H1 (cell line): ENCODE measurements around the gene AHDC1. TPM values are rescaled to one million over a fixed set of nuclear protein-coding genes. Genes with fewer than 3 reads are reported as not detected.

ENCODE experiments used
- CTCF ChIA-PET: fragments of 300-600 bp; sonication (Branson Sonifier 250); formaldehyde crosslinking; loops from one replicate; lab custom pipeline; 2021; ENCODE audit not compliant: partially characterized antibody; lab: Charles Lee
- POLR2A ChIA-PET: fragments of 300-600 bp; sonication (Branson Sonifier 250); formaldehyde crosslinking; loops from one replicate; lab custom pipeline; 2021; ENCODE audit warnings: inconsistent platforms; ENCODE audit not compliant: partially characterized antibody; lab: Charles Lee
- DNase-seq, 2 experiments: peaks; one replicate each; pipeline versions ENCODE4 v3.0.0 to v3.0.0-alpha.2; 2010 to 2022; ENCODE audit warnings: low spot score in 2 of 2, low read depth in 1 of 2, mixed read lengths in 1 of 2
- FAIRE-seq: peaks from 2 replicates; lab custom pipeline; 2011; peaks lifted over from hg19 to GRCh38; lab: Jason Lieb, UNC
- H2AFZ ChIP-seq: 2 replicates; pipeline ENCODE4 v1.8.1; 2012; ENCODE audit warnings: low read length, inconsistent platforms
- H2AK5ac ChIP-seq: 2 replicates; pipeline ENCODE4 v1.6.1; 2013; ENCODE audit warnings: low read depth, low read length
- H2BK120ac ChIP-seq: replicated peaks from 2 replicates; pipeline ENCODE3; 2013; ENCODE audit warnings: low read depth, low read length, inconsistent platforms
- H2BK12ac ChIP-seq: 2 replicates; pipeline ENCODE4 v1.6.1; 2013; ENCODE audit warnings: low read depth, low read length
- H2BK15ac ChIP-seq: 2 replicates; pipeline ENCODE4 v1.6.1; 2013; ENCODE audit warnings: low read length
- H2BK20ac ChIP-seq: 2 replicates; pipeline ENCODE4 v1.6.1; 2013; ENCODE audit warnings: low read length
- H2BK5ac ChIP-seq: 2 replicates; pipeline ENCODE4 v1.6.1; 2013; ENCODE audit warnings: low read depth, low read length
- H3K14ac ChIP-seq: 2 replicates; pipeline ENCODE4 v1.6.1; 2013; ENCODE audit warnings: inconsistent platforms; ENCODE audit not compliant: insufficient read length
- H3K18ac ChIP-seq: 2 replicates; pipeline ENCODE4 v1.6.1; 2013; ENCODE audit warnings: low read length; ENCODE audit errors: extremely low read depth
- H3K23ac ChIP-seq: 2 replicates; pipeline ENCODE4 v1.6.1; 2013; ENCODE audit warnings: inconsistent platforms; ENCODE audit not compliant: insufficient read length
- H3K23me2 ChIP-seq: 2 replicates; pipeline ENCODE4 v1.6.1; 2013; ENCODE audit warnings: low read depth, low read length
- H3K27ac ChIP-seq: 2 replicates; pipeline ENCODE4 v1.6.1; 2011; ENCODE audit warnings: low read depth, low read length, inconsistent platforms
- H3K27me3 ChIP-seq, 4 experiments: replicated peaks in 1 of 4; 1 replicate in 1 of 4; 2 replicates in 3 of 4; pipeline versions ENCODE4 v1.6.1 to v1.8.1; 2011 to 2013; ENCODE audit warnings: low read length in 3 of 4, mild to moderate bottlenecking in 3 of 4, inconsistent platforms in 2 of 4, mixed read lengths in 2 of 4, moderate library complexity in 1 of 4; ENCODE audit not compliant: control insufficient read depth in 3 of 4, insufficient read depth in 3 of 4; ENCODE audit errors: extremely low read depth in 1 of 4
- H3K36me3 ChIP-seq, 4 experiments: 2 replicates each; pipeline versions ENCODE4 v1.6.1 to v1.8.1; 2011 to 2013; ENCODE audit warnings: mild to moderate bottlenecking in 4 of 4, low read length in 3 of 4, moderate library complexity in 2 of 4, control low read depth in 1 of 4, inconsistent platforms in 1 of 4; ENCODE audit not compliant: insufficient read depth in 4 of 4, control insufficient read depth in 2 of 4
- H3K4ac ChIP-seq: replicated peaks from 2 replicates; pipeline ENCODE3; 2013; ENCODE audit warnings: low read length, low read depth, mixed read lengths, inconsistent platforms; ENCODE audit not compliant: insufficient read length
- H3K4me1 ChIP-seq, 4 experiments: replicated peaks in 1 of 4; 1 replicate in 1 of 4; 2 replicates in 3 of 4; pipeline versions ENCODE4 v1.6.1 to v1.8.1; 2011 to 2013; ENCODE audit warnings: low read length in 3 of 4, inconsistent platforms in 2 of 4, mixed read lengths in 1 of 4; ENCODE audit not compliant: insufficient read depth in 4 of 4, control insufficient read depth in 3 of 4
- H3K4me2 ChIP-seq, 2 experiments: 2 replicates each; pipeline versions ENCODE4 v1.6.1 to v1.8.1; 2011 to 2013; ENCODE audit warnings: low read depth in 2 of 2, low read length in 2 of 2, control low read depth in 1 of 2, inconsistent platforms in 1 of 2, mild to moderate bottlenecking in 1 of 2; ENCODE audit not compliant: insufficient read depth in 1 of 2
- H3K4me3 ChIP-seq, 4 experiments: fragments of 200-600, 300-600 bp in 1 of 4; sonication (generic), shearing (Covaris generic), sonication (Bioruptor Twin) in 1 of 4; 2 replicates each; pipeline versions ENCODE4 v1.5.1 to v1.8.1; 2011 to 2016; ENCODE audit warnings: low read length in 4 of 4, low read depth in 3 of 4, control low read depth in 2 of 4, inconsistent platforms in 2 of 4, mild to moderate bottlenecking in 2 of 4, mixed read lengths in 1 of 4, moderate library complexity in 1 of 4; ENCODE audit not compliant: insufficient read depth in 2 of 4; ENCODE audit errors: extremely low read depth in 1 of 4
- H3K56ac ChIP-seq: replicated peaks from 2 replicates; pipeline ENCODE3; 2013; ENCODE audit warnings: low read depth, mild to moderate bottlenecking, mixed read lengths, low read length, inconsistent platforms; ENCODE audit not compliant: insufficient read length
- H3K79me1 ChIP-seq: 2 replicates; pipeline ENCODE4 v1.6.1; 2013; ENCODE audit warnings: low read depth, low read length, control low read depth
- H3K79me2 ChIP-seq, 2 experiments: 2 replicates each; pipeline versions ENCODE4 v1.6.1 to v1.8.1; 2012 to 2013; ENCODE audit warnings: low read length in 2 of 2, mild to moderate bottlenecking in 2 of 2, inconsistent platforms in 1 of 2; ENCODE audit not compliant: insufficient read depth in 2 of 2, control insufficient read depth in 1 of 2
- H3K9ac ChIP-seq, 4 experiments: replicated peaks in 1 of 4; 1 replicate in 1 of 4; 2 replicates in 3 of 4; pipeline versions ENCODE4 v1.6.1 to v1.8.1; 2011 to 2013; ENCODE audit warnings: low read depth in 3 of 4, low read length in 3 of 4, control low read depth in 2 of 4, mild to moderate bottlenecking in 2 of 4, moderate library complexity in 2 of 4, inconsistent platforms in 1 of 4; ENCODE audit errors: extremely low read depth in 1 of 4
- H3K9me3 ChIP-seq, 2 experiments: 2 replicates each; pipeline versions ENCODE4 v1.6.1 to v1.8.1; 2012 to 2013; ENCODE audit warnings: mild to moderate bottlenecking in 2 of 2, moderate library complexity in 2 of 2, control low read depth in 1 of 2, inconsistent platforms in 1 of 2, low read depth in 1 of 2, low read length in 1 of 2, mixed read lengths in 1 of 2; ENCODE audit not compliant: insufficient read depth in 2 of 2
- H4K20me1 ChIP-seq, 2 experiments: replicated peaks in 1 of 2; 2 replicates each; pipeline versions ENCODE3 to v1.8.1; 2011 to 2013; ENCODE audit warnings: inconsistent platforms in 2 of 2, low read length in 2 of 2, mild to moderate bottlenecking in 1 of 2; ENCODE audit not compliant: insufficient read depth in 2 of 2, control insufficient read depth in 1 of 2
- H4K5ac ChIP-seq: 2 replicates; pipeline ENCODE4 v1.6.1; 2013; ENCODE audit warnings: low read length, low read depth, mixed read lengths, inconsistent platforms; ENCODE audit not compliant: insufficient read length
- H4K8ac ChIP-seq: 2 replicates; pipeline ENCODE4 v1.8.0; 2013; ENCODE audit warnings: mild to moderate bottlenecking, moderate library complexity, low read length, inconsistent platforms; ENCODE audit not compliant: insufficient read depth; ENCODE audit errors: extremely low read depth
- H4K91ac ChIP-seq: replicated peaks from 2 replicates; pipeline ENCODE3; 2013; ENCODE audit warnings: low read length, mixed read lengths, inconsistent platforms; ENCODE audit not compliant: insufficient read length
- WGBS, 2 experiments: shearing (Covaris generic) in 1 of 2; methylation state at CpG; one replicate each; pipeline versions ENCODE4 v1.1.6 to v1.1.7; 2013 to 2015; ENCODE audit warnings: low lambda C conversion rate in 2 of 2, mixed read lengths in 2 of 2, inconsistent platforms in 1 of 2, low coverage in 1 of 2, missing lambda C conversion rate in 1 of 2; ENCODE audit not compliant: insufficient replicate concordance in 2 of 2, insufficient coverage in 1 of 2, insufficient read length in 1 of 2; ENCODE audit errors: extremely low coverage in 1 of 2, missing lambda C conversion rate in 1 of 2; 5-methylcytosine and 5-hydroxymethylcytosine counted together
- polyA plus RNA-seq, 7 experiments: library from polyadenylated mRNA; depleted of rRNA in 3 of 7; stranded (reverse) in 5 of 7; unstranded in 2 of 7; fragments of >200 nt in 5 of 7; fragments of 200-250 nt in 2 of 7; gene quantifications; 1 replicate in 5 of 7; 2 replicates in 1 of 7; 4 replicates in 1 of 7; pipeline versions ENCODE4 v1.2.1 to v1.2.3, GENCODE V29; 2011 to 2013; ENCODE audit warnings: missing spikeins in 2 of 7, mixed read lengths in 2 of 7
- total RNA-seq: library from RNA; stranded (reverse); fragmentation: NEBNext Ultra II Directional; extraction: Animal tissue kit (Norgen Biotek cat#: 25700); gene quantifications from 2 replicates; pipeline ENCODE4 v1.2.1, GENCODE V29; 2021

Gene AHDC1
- total and polyA plus RNA-seq, 2 of the 8 experiments (the other 6 are each of a cell fraction or from before 2014, with no cell fraction given): 4.4 to 35.1 TPM

DNA sequence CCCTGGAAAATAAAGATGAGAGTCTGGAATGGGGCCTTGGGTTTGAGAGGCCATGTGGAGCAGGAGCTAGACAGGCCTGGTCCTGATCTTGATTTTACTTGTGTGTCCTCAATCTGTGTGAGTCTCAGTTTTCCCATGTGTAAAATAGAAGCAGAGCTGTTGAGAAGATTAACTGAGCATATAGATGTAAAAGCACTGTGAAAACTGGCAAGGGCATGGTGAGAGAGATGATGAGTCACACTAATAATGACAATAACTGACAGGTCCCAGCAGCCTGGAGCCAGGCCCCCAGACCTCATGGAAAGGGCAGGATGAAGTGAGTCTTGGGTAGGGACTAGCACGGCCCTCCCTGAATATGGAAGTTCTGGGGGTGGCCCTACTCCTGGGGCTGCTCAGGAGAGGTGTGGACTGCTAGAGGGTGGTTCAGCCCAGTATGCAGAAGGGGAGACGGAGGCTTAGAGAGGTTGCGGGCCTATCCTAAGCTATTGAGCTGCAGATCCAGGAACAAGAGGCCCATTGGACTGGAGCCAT, 2.8 kb upstream of the AHDC1 start:
- Histone ChIP-seq H3K4ac (peak overlapping the region; percentile 24), H2BK12ac (peak overlapping the region; percentile 43; the same call in 1 of the 2 replicates), H4K91ac (peak overlapping the region; percentile 50), H3K9ac (no peak overlapping the region), H3K36me3 (no peaks in the 10 kb centered on the region), H4K8ac (no peak overlapping the region; the same call in 1 of the 2 replicates), H3K9me3 (no peaks in the 10 kb centered on the region), H3K27ac (no peak overlapping the region), H3K27me3 (no peaks in the 10 kb centered on the region), H3K4me1 (peaks cover 20 to 37% (median 23%) of the 10 kb centered on the region in 4 experiments), H4K5ac (peak overlapping the region; percentile 5), H3K18ac (peak overlapping the region; percentile 5; the same call in 1 of the 2 replicates), H3K56ac (no peak overlapping the region), H2BK20ac (0 out of 2 replicates have a peak overlapping the region, but pooled peaks have one; percentile 53), H3K79me1 (no peaks in the 10 kb centered on the region), H3K23ac (no peak overlapping the region), H2BK15ac (no peak overlapping the region; the same call in 1 of the 2 replicates), H3K14ac (no peak overlapping the region), H2AK5ac (no peak overlapping the region), H2BK120ac (no peak overlapping the region), H2AFZ (no peak overlapping the region), H3K4me3 (0 out of 8 replicates have a peak overlapping the region, but pooled peaks of 1 of the 4 experiments have one; percentile 6), H3K4me2 (peak overlapping the region; percentile 4 to 61; a peak in 3 of 4 replicates), H4K20me1 (peaks cover 3 to 6% of the 10 kb centered on the region in 2 experiments), H3K79me2 (peaks cover 0 to 8% of the 10 kb centered on the region in 2 experiments; a peak in 2 of 4 replicates), H2BK5ac (peak overlapping the region; percentile 15; the same call in 1 of the 2 replicates), H3K23me2 (peaks cover 8% of the 10 kb centered on the region)
- FAIRE-seq (no peak), DNase-seq (no peak)
- WGBS, 2 experiments: 70% methylated on average over 3 of the region's 3 CpGs; no CpG with 5 or more reads in 1 of the 2 experiments
- POLR2A ChIA-PET: interaction anchor here (0.7 to 6.4 kb wide), 18 partner anchors 8 to 256 kb away, joined by 3 to 97 read pairs (median 3); no protein-coding TSS in a partner anchor
- CTCF ChIA-PET: interaction anchor here (0.6 to 37.8 kb wide), 51 partner anchors 11 to 598 kb away, joined by 3 to 1807 read pairs (median 10); partner anchors contain the start of genes FAM76A, GPR3, IFI6 and MAP3K6
